BLaER1 (cell line): ENCODE measurements around the gene CDIP1.

Source experiments
- H3K27ac ChIP-seq: shearing (Covaris generic); formaldehyde crosslinking; 2 replicates; pipeline ENCODE4 v1.8.1; 2022
- H3K27me3 ChIP-seq: shearing (Covaris generic); formaldehyde crosslinking; 2 replicates; pipeline ENCODE4 v1.8.1; 2022
- H3K36me3 ChIP-seq: shearing (Covaris generic); formaldehyde crosslinking; 2 replicates; pipeline ENCODE4 v1.8.1; 2022
- H3K4me1 ChIP-seq: shearing (Covaris generic); formaldehyde crosslinking; 2 replicates; pipeline ENCODE4 v1.8.1; 2022
- H3K4me2 ChIP-seq: shearing (Covaris generic); formaldehyde crosslinking; 2 replicates; pipeline ENCODE4 v1.8.1; 2022
- H3K4me3 ChIP-seq: shearing (Covaris generic); formaldehyde crosslinking; 2 replicates; pipeline ENCODE4 v1.8.1; 2022
- H3K9ac ChIP-seq: shearing (Covaris generic); formaldehyde crosslinking; 2 replicates; pipeline ENCODE4 v1.8.1; 2022
- H3K9me3 ChIP-seq: shearing (Covaris generic); formaldehyde crosslinking; 2 replicates; pipeline ENCODE4 v1.8.1; 2022
- H4K20me1 ChIP-seq: shearing (Covaris generic); formaldehyde crosslinking; 2 replicates; pipeline ENCODE4 v1.8.1; 2022
- Cebpa-rat ChIP-seq: shearing (Covaris generic); IDR thresholded peaks from 2 replicates; pipeline ENCODE4 v1.8.1; 2022

Gene CDIP1

GRCh38 chr16:4570688-4571321, 32.2 kb upstream of the CDIP1 start:
- Histone ChIP-seq H3K4me1 (peaks cover 35% of the 10 kb centered on the region), H3K4me3 (no peak overlapping the region), H4K20me1 (no peaks in the 10 kb centered on the region), H3K9ac (no peak overlapping the region), H3K27me3 (no peaks in the 10 kb centered on the region), H3K9me3 (no peaks in the 10 kb centered on the region), H3K4me2 (no peak overlapping the region), H3K27ac (no peak overlapping the region), H3K36me3 (no peaks in the 10 kb centered on the region)
- no peak for TF ChIP-seq Cebpa-rat

DNA sequence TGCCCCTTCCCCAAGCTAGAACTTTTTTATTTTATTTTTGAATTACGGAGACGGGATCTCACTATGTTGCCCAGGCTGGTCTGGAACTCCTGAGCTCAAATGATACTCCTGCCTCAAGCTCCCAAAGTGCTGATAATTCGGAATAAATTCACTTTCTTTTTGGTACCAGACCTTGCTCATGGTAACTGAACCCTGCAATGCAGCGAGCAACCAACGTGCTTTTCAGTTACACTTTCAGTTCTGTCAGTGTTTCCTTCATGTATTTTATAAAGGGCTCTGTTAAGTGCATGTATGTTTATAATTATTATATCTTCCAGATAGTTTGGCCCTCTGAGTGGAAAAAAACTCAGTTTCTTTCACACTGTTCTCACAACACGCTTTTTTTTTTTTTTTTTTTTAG, 31.5 kb upstream of the CDIP1 start:
- Histone ChIP-seq H3K9ac (no peak overlapping the region), H3K36me3 (no peaks in the 10 kb centered on the region), H3K9me3 (no peaks in the 10 kb centered on the region), H3K27ac (no peak overlapping the region), H3K27me3 (no peaks in the 10 kb centered on the region), H4K20me1 (no peaks in the 10 kb centered on the region), H3K4me3 (no peak overlapping the region), H3K4me1 (peaks cover 28% of the 10 kb centered on the region), H3K4me2 (no peak overlapping the region)
- TF ChIP-seq Cebpa-rat, result no peak

DNA sequence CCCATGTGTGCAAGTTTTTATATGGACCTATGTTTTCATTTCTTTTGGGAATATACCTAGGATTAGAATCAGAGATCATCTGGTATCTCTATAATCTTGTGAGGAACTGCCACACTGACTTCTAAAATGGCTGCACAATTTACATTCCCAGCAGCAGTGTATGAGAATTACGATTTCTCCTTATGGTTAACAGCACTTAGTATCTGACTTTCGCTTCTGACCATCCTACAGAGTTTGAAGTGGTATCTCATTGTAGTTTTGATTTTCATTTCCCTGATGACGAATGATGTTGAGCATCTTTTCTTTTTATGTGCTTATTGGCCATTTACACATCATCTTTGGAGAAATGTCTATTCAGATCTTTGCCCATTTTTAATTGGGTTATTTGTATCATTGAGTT, 27.6 kb upstream of the CDIP1 start:
- Histone ChIP-seq H3K9me3 (no peaks in the 10 kb centered on the region), H3K4me2 (no peak overlapping the region), H3K27ac (no peak overlapping the region), H3K36me3 (no peaks in the 10 kb centered on the region), H4K20me1 (no peaks in the 10 kb centered on the region), H3K4me1 (peaks cover 6% of the 10 kb centered on the region), H3K4me3 (no peak overlapping the region), H3K9ac (no peak overlapping the region), H3K27me3 (no peaks in the 10 kb centered on the region)
- TF ChIP-seq Cebpa-rat, result no peak

DNA sequence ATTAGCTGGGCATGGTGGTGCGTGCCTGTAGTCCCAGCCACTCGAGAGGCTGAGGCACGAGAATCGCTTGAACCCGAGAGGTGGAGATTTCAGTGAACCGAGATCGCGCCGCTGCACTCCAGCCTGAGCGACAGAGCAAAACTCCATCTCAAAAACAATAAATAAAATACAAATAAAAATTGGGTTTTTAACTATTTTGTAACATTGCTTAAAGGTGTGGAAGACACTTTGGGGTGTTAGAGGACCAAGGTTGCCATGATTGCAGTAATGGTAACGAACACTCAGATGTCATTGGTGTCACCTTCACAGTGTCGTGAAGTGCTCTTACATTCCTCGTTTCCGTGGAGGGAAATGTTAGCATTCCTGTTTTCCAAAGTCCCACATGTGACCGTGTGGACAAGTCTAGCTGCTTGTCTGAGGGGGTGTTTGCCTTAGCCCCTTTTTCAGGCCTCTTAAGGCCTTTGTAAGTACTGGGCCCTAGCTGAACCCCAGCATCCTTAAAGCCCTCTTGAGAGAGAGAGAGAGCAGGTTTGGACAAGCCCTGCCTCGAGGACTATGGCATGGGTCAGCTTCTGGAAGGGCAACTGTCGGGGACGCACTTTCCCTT, 26.2 kb upstream of the CDIP1 start:
- Histone ChIP-seq H3K36me3 (no peaks in the 10 kb centered on the region), H4K20me1 (no peaks in the 10 kb centered on the region), H3K27me3 (no peaks in the 10 kb centered on the region), H3K4me3 (no peak overlapping the region), H3K9ac (no peak overlapping the region), H3K9me3 (no peaks in the 10 kb centered on the region), H3K4me1 (peaks cover 6% of the 10 kb centered on the region), H3K27ac (no peak overlapping the region), H3K4me2 (no peak overlapping the region)
- TF ChIP-seq Cebpa-rat, result peak; percentile 68; the same call in 1 of the 2 replicates

- Histone ChIP-seq H3K27me3 (no peaks in the 10 kb centered on the region), H3K4me1 (peaks cover 22% of the 10 kb centered on the region), H3K9ac (no peak overlapping the region), H3K9me3 (no peaks in the 10 kb centered on the region), H3K27ac (no peak overlapping the region), H3K4me3 (no peak overlapping the region), H4K20me1 (no peaks in the 10 kb centered on the region), H3K4me2 (no peak overlapping the region), H3K36me3 (no peaks in the 10 kb centered on the region)
- no peak for TF ChIP-seq Cebpa-rat
Observed at GRCh38 chr16:4561596-4561995, 23.0 kb upstream of the CDIP1 start.

DNA sequence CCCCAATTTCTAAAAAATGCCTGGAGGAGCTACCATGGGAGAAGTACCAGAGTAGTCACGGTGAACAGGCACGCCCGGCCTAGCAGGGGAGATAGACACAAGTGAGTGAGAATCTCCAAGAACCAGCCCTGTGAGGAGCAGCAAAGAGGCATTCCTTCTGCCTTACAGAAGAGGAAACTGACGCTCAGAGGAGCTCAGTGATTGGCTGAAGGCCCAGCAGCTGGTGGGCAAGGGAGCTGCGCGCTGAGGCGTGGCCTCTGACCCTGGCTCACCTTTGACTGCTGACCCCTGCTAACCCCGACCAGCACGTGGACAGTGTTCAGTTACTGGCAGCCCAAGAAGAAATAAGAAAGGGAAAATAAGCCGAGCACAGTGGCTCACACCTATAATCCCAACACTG, 19.4 kb upstream of the CDIP1 start:
- H3K4me3 ChIP-seq, result no peak overlapping the region
- H3K27me3 ChIP-seq, result no peaks in the 10 kb centered on the region
- H3K9ac ChIP-seq, result no peak overlapping the region
- H3K4me1 ChIP-seq, result peaks cover 49% of the 10 kb centered on the region
- no peak overlapping the region for H3K27ac ChIP-seq
- no peaks in the 10 kb centered on the region for H3K36me3 ChIP-seq
- H4K20me1 ChIP-seq, result no peaks in the 10 kb centered on the region
- no peak overlapping the region for H3K4me2 ChIP-seq
- TF ChIP-seq Cebpa-rat, result no peak
- no peaks in the 10 kb centered on the region for H3K9me3 ChIP-seq

DNA sequence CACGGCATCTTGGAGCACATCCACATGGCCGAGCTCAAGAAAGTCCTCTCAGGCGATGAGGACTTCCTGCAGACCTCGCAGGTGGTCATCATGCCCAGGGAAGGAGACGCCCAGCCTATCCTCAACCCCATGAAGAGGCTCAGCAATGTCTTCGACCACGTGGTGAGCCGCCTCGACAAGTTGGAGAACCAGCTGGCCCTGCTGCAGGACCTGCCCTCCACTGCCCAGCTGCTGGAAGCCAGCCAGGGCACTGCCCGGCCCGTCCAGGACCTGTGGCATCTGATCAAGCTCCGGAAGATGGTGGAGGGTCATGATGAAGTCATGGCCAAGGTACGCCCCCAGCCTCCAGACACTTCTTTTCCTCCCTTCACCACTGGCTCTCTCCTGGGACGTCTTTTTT, 18.0 kb upstream of the CDIP1 start:
- Histone ChIP-seq H3K9ac (no peak overlapping the region), H3K36me3 (no peaks in the 10 kb centered on the region), H3K4me3 (peak overlapping the region; percentile 34), H3K9me3 (no peaks in the 10 kb centered on the region), H3K4me2 (peak overlapping the region; percentile 82), H4K20me1 (no peaks in the 10 kb centered on the region), H3K27ac (peak overlapping the region; percentile 60), H3K27me3 (no peaks in the 10 kb centered on the region), H3K4me1 (peaks cover 46% of the 10 kb centered on the region)
- TF ChIP-seq Cebpa-rat, result no peak

GRCh38 chr16:4556112-4556511, 17.5 kb upstream of the CDIP1 start, which contains the start of gene C16orf96:
TSS of gene C16orf96 (plus strand) at chr16:4556340. CDS start at chr16:4556490, 150 bp downstream.
- no peak within 1 kb of the TSS for H3K9ac ChIP-seq
- no peak for TF ChIP-seq Cebpa-rat
- no peaks in the 10 kb centered on the region for H3K27me3 ChIP-seq
- H4K20me1 ChIP-seq, result no peaks in the 10 kb centered on the region
- peak within 1 kb of the TSS; percentile 34 for H3K4me3 ChIP-seq
- no peaks in the 10 kb centered on the region for H3K9me3 ChIP-seq
- H3K36me3 ChIP-seq, result no peaks in the 10 kb centered on the region
- peak within 1 kb of the TSS; percentile 60 for H3K27ac ChIP-seq
- H3K4me1 ChIP-seq, result peaks cover 46% of the 10 kb centered on the region
- H3K4me2 ChIP-seq, result peak within 1 kb of the TSS; percentile 82

- Histone ChIP-seq H3K9me3 (no peaks in the 10 kb centered on the region), H3K9ac (no peak overlapping the region), H4K20me1 (no peaks in the 10 kb centered on the region), H3K4me2 (no peak overlapping the region), H3K4me1 (peaks cover 58% of the 10 kb centered on the region), H3K36me3 (no peaks in the 10 kb centered on the region), H3K27ac (no peak overlapping the region), H3K4me3 (no peak overlapping the region), H3K27me3 (no peaks in the 10 kb centered on the region)
- TF ChIP-seq Cebpa-rat, result no peak
Observed at GRCh38 chr16:4552541-4552940, 14.0 kb upstream of the CDIP1 start.

- Histone ChIP-seq H4K20me1 (no peaks in the 10 kb centered on the region), H3K4me1 (peaks cover 46% of the 10 kb centered on the region), H3K9ac (no peak overlapping the region), H3K4me3 (no peak overlapping the region), H3K36me3 (no peaks in the 10 kb centered on the region), H3K9me3 (no peaks in the 10 kb centered on the region), H3K27ac (no peak overlapping the region), H3K4me2 (no peak overlapping the region), H3K27me3 (no peaks in the 10 kb centered on the region)
- no peak for TF ChIP-seq Cebpa-rat
Observed at GRCh38 chr16:4550591-4550990, 12.0 kb upstream of the CDIP1 start.
